Astrocyte (in vitro differentiated cells and primary cell): Measurements from ENCODE around the gene APOBEC3G.

ENCODE experiments used
- EZH2 ChIP-seq: IDR thresholded peaks from 2 replicates; pipeline ENCODE4 v1.6.1; 2012; ENCODE audit warnings: mild to moderate bottlenecking, low read length, inconsistent platforms; ENCODE audit not compliant: insufficient read depth
- TF ChIP-seq, protein P1 (sequence below): IDR thresholded peaks from 2 replicates; pipeline ENCODE4 v1.5.1; 2011; ENCODE audit warnings: low read depth, mild to moderate bottlenecking, inconsistent platforms, low read length, moderate library complexity; ENCODE audit not compliant: insufficient read depth

GRCh38 chr22:39120983-39121382 lies 43.9 kb downstream of the APOBEC3G start:
- TF ChIP-seq, protein P1, sequence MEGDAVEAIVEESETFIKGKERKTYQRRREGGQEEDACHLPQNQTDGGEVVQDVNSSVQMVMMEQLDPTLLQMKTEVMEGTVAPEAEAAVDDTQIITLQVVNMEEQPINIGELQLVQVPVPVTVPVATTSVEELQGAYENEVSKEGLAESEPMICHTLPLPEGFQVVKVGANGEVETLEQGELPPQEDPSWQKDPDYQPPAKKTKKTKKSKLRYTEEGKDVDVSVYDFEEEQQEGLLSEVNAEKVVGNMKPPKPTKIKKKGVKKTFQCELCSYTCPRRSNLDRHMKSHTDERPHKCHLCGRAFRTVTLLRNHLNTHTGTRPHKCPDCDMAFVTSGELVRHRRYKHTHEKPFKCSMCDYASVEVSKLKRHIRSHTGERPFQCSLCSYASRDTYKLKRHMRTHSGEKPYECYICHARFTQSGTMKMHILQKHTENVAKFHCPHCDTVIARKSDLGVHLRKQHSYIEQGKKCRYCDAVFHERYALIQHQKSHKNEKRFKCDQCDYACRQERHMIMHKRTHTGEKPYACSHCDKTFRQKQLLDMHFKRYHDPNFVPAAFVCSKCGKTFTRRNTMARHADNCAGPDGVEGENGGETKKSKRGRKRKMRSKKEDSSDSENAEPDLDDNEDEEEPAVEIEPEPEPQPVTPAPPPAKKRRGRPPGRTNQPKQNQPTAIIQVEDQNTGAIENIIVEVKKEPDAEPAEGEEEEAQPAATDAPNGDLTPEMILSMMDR, result no peak
- TF ChIP-seq EZH2, result no peak
